Measurements from ENCODE around the gene TMEM217. TPM values are rescaled to one million over a fixed set of nuclear protein-coding genes. Genes with fewer than 3 reads are reported as not detected.

TMEM217 gene
- total and polyA plus RNA-seq, 2 of the 4 experiments (the other 2 are of a cell fraction), result 1.4 to 3.5 TPM

DNA sequence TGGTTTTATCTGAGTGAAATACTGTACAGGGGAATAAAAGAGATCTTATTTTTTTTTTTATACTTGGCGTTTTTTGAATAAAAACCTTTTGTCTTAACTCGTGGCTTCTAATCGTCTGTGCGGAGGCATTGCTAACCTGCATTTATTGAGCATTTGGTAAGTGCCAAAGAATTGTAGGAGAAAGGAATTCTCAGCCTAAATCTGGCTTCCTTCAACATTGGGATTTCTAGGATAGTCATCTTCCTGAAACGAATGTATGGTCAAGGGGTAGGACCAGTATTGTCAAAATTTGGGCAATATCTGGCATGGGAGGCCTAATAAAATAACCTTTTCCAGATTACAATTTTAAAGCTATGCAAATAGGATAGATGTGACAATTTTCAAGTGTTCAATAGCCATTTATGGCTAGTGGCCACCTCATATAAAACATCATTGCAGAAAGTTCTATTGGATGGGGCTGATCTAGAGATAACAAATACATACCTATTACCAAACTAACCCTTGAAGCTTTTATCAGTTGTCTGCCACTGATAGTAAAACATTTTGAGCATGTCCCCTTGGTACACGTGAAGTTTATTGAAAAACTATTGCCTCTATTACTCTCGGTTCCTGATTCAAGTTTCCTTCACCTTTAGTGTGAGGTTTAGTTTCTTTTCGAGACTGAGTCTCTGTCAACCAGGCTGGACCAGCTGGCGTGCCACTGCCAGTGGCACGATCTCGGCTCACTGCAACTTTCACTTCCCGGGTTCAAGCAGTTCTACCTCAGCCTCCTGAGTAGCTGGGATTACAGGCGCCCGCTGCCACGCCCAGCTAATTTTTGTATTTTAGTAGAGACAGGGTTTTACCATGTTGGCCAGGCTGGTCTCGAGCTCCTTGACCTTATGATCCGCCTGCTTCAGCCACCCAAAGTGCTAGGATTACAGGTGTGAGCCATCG is 82.3 kb downstream of the TMEM217 start (continued):
- no peak for TF ChIP-seq SMC3 (IDR thresholded peaks at IDR 0.05; ENCODE audit: low read depth, low read length)
- no peak for TF ChIP-seq CEBPB (IDR thresholded peaks at IDR 0.05; ENCODE audit: low read depth, low read length)

DNA sequence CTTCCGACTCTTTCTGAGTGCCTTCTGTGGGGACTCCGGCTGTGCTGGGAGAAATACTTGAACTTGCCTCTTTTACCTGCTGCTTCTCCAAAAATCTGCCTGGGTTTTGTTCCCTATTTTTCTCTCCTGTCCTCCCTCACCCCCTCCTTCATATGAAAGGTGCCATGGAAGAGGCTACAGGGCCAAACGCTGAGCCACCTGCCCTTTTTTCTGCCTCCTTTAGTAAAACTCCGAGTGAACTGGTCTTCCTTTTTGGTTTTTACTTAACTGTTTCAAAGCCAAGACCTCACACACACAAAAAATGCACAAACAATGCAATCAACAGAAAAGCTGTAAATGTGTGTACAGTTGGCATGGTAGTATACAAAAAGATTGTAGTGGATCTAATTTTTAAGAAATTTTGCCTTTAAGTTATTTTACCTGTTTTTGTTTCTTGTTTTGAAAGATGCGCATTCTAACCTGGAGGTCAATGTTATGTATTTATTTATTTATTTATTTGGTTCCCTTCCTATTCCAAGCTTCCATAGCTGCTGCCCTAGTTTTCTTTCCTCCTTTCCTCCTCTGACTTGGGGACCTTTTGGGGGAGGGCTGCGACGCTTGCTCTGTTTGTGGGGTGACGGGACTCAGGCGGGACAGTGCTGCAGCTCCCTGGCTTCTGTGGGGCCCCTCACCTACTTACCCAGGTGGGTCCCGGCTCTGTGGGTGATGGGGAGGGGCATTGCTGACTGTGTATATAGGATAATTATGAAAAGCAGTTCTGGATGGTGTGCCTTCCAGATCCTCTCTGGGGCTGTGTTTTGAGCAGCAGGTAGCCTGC is 83.2 kb downstream of the TMEM217 start:
- Histone ChIP-seq H2BK15ac (ENCODE audit: low read depth, low read length) (no peak overlapping the region), H3K4me3 (ENCODE audit: insufficient read depth, low read depth, low read length) (no peak overlapping the region), H3K4me2 (ENCODE audit: low read depth, low read length) (no peak overlapping the region), H4K8ac (ENCODE audit: low read depth in 2 of 2, low read length in 2 of 2) (no peak overlapping the region), H3K56ac (ENCODE audit: extremely low read depth, insufficient read depth, low read length) (no peak overlapping the region), H3K14ac (replicated peaks; ENCODE audit: low read depth, low read length) (no peak overlapping the region), H3K9me3 (ENCODE audit: control insufficient read depth, insufficient read depth, low read length) (no peaks in the 10 kb centered on the region), H2AFZ (replicated peaks; ENCODE audit: low read length, poor library complexity) (no peak overlapping the region), H3K9me1 (ENCODE audit: insufficient read depth, low read length) (no peaks in the 10 kb centered on the region), H4K5ac (ENCODE audit: low read depth, low read length) (no peak overlapping the region), H2AK5ac (ENCODE audit: low read depth, low read length) (no peak overlapping the region), H3K27me3 (ENCODE audit: control insufficient read depth, insufficient read depth, low read length) (no peaks in the 10 kb centered on the region), H2BK5ac (ENCODE audit: low read depth, low read length, poor library complexity, severe bottlenecking) (no peak overlapping the region), H4K91ac (ENCODE audit: insufficient read depth, low read depth, low read length) (no peak overlapping the region), H3K18ac (ENCODE audit: low read depth, low read length) (no peak overlapping the region), H2BK20ac (ENCODE audit: low read depth, low read length) (no peak overlapping the region), H4K20me1 (ENCODE audit: insufficient read depth, low read length) (peaks cover 43% of the 10 kb centered on the region), H2AK9ac (replicated peaks; ENCODE audit: low read depth, low read length, poor library complexity) (no peak overlapping the region), H3K27ac (ENCODE audit: insufficient read depth, low read length) (no peak overlapping the region), H3K79me1 (ENCODE audit: low read depth in 1 of 2, low read length in 2 of 2) (peaks cover 16 to 35% of the 10 kb centered on the region in 2 experiments), H3K36me3 (ENCODE audit: control insufficient read depth, insufficient read depth, low read length) (peaks cover 37% of the 10 kb centered on the region), H3K4ac (ENCODE audit: low read depth, low read length) (no peak overlapping the region), H2BK120ac (ENCODE audit: low read depth, low read length) (no peak overlapping the region), H3K4me1 (ENCODE audit: control insufficient read depth, insufficient read depth, low read length) (peaks cover 4% of the 10 kb centered on the region; the same call in 1 of the 2 replicates), H3K23ac (ENCODE audit: low read depth, low read length) (no peak overlapping the region), H3K9ac (ENCODE audit: low read depth, low read length) (no peak overlapping the region)
- CTCF ChIA-PET, result interaction anchor here (0.5 kb wide), 1 partner anchor 30 kb away, joined by 3 read pairs; no protein-coding TSS in a partner anchor
- POLR2A ChIA-PET (ENCODE audit: unreplicated experiment), result interaction anchor here (0.6 kb wide), 2 partner anchors 16 to 47 kb away, joined by 3 to 4 read pairs; no protein-coding TSS in a partner anchor
- no TSS peak for BruUV-seq (replicated peaks)
- dilution Hi-C loops (cut with HindIII; ENCODE audit: low sequenced_read_pairs, unreplicated experiment), result no loop called here
- in situ Hi-C loops (cut with MboI; ENCODE audit: low sequenced_read_pairs), result loop anchor here (5.0 kb wide), 1 partner anchor 122 kb away; no protein-coding TSS in a partner anchor
- TF ChIP-seq FOS (IDR thresholded peaks at IDR 0.05; ENCODE audit: low read depth, low read length) (no peak), POLR2A (IDR thresholded peaks at IDR 0.05; ENCODE audit: low read depth, low read length) (no peak), RCOR1 (IDR thresholded peaks at IDR 0.05; ENCODE audit: insufficient replicate concordance, low read length) (no peak), NFE2L2 (IDR thresholded peaks at IDR 0.05; ENCODE audit: low read depth, low read length) (no peak), RAD21 (IDR thresholded peaks at IDR 0.05; ENCODE audit: low read length) (no peak), MAZ (IDR thresholded peaks at IDR 0.05; ENCODE audit: borderline replicate concordance, low read depth, low read length) (no peak)
- TF ChIP-seq, protein P1, sequence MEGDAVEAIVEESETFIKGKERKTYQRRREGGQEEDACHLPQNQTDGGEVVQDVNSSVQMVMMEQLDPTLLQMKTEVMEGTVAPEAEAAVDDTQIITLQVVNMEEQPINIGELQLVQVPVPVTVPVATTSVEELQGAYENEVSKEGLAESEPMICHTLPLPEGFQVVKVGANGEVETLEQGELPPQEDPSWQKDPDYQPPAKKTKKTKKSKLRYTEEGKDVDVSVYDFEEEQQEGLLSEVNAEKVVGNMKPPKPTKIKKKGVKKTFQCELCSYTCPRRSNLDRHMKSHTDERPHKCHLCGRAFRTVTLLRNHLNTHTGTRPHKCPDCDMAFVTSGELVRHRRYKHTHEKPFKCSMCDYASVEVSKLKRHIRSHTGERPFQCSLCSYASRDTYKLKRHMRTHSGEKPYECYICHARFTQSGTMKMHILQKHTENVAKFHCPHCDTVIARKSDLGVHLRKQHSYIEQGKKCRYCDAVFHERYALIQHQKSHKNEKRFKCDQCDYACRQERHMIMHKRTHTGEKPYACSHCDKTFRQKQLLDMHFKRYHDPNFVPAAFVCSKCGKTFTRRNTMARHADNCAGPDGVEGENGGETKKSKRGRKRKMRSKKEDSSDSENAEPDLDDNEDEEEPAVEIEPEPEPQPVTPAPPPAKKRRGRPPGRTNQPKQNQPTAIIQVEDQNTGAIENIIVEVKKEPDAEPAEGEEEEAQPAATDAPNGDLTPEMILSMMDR (conservative IDR thresholded peaks at IDR 0.05; ENCODE audit: low read depth, low read length), result no peak
- intact Hi-C loops (cut with micrococcal nuclease), result no loop called here
- ATAC-seq (ENCODE audit: low read depth) (no peak), DNase-seq (no peak)
- WGBS, 2 experiments (ENCODE audit: extremely low coverage in 2 of 2, insufficient read length in 1 of 2), result no CpG with 5 or more reads among the region's 10 CpGs

Data from IMR-90 (cell line).